Gastroesophageal sphincter (tissue), 4 donors: Measurements from ENCODE around the gene ZBTB20. TPM values are rescaled to one million over a fixed set of nuclear protein-coding genes. Genes with fewer than 3 reads are reported as not detected.
A peak's percentile ranks its signal among the peaks of the same experiment; 100 is the strongest.

Source experiments
- ATAC-seq: fragments of 150-250 bp; one replicate; pipeline ENCODE4 v1.9.1; 2016; ENCODE audit warnings: mild to moderate bottlenecking, moderate library complexity
- H3K27ac ChIP-seq, 4 donors: fragments of 200-600 bp; sonication (generic) in 3 of 4; 1 replicate in 3 of 4; 2 replicates in 1 of 4; pipeline ENCODE4 v1.5.1; 2016 to 2019
- H3K27me3 ChIP-seq: fragments of 200-600 bp; sonication (generic); one replicate; pipeline ENCODE4 v1.5.1; 2019
- H3K36me3 ChIP-seq, 2 donors: fragments of 200-600 bp; sonication (generic); one replicate each; pipeline ENCODE4 v1.5.1; 2019; ENCODE audit warnings: control low read depth in 1 of 2
- H3K4me1 ChIP-seq, 3 donors: fragments of 200-600 bp; sonication (generic); 1 replicate in 2 of 3; 2 replicates in 1 of 3; pipeline ENCODE4 v1.5.1; 2016 to 2019; ENCODE audit warnings: control low read depth in 2 of 3
- H3K4me3 ChIP-seq, 2 donors: fragments of 200-600 bp; sonication (generic); one replicate each; pipeline ENCODE4 v1.5.1; 2019; ENCODE audit warnings: mild to moderate bottlenecking in 1 of 2, moderate library complexity in 1 of 2
- H3K9me3 ChIP-seq, 3 donors: fragments of 200-600 bp; sonication (generic); one replicate each; pipeline ENCODE4 v1.5.1; 2017 to 2019; ENCODE audit warnings: control low read depth in 2 of 3
- CTCF ChIP-seq, 4 experiments: fragments of 200-600 bp in 2 of 4; fragments of 450-650 bp in 2 of 4; sonication (generic) in 1 of 4; IDR thresholded peaks; one replicate each; pipeline ENCODE4 v1.5.1; 2017 to 2019; ENCODE audit warnings: antibody characterized with exemption in 4 of 4, mild to moderate bottlenecking in 2 of 4, moderate library complexity in 2 of 4
- EP300 ChIP-seq: sonication (generic); formaldehyde crosslinking; IDR thresholded peaks from one replicate; pipeline ENCODE4 v1.6.1; 2017; ENCODE audit warnings: antibody characterized with exemption, mild to moderate bottlenecking
- POLR2A ChIP-seq, 2 donors: fragments of 450-650 bp; IDR thresholded peaks; one replicate each; pipeline ENCODE4 v1.6.1; 2017; ENCODE audit warnings: antibody characterized with exemption in 2 of 2, mild to moderate bottlenecking in 2 of 2, moderate library complexity in 1 of 2
- POLR2AphosphoS5 ChIP-seq: sonication (generic); formaldehyde crosslinking; IDR thresholded peaks from one replicate; pipeline ENCODE4 v1.6.1; 2017; ENCODE audit warnings: antibody characterized with exemption
- WGBS, 2 donors: methylation state at CpG; one replicate each; pipeline ENCODE4 v1.1.5; 2018; ENCODE audit warnings: low coverage in 1 of 2; 5-methylcytosine and 5-hydroxymethylcytosine counted together
- total RNA-seq, 4 donors: library from RNA; depleted of rRNA; stranded (reverse); fragments of >200 nt; gene quantifications; one replicate each; pipeline ENCODE4 v1.1.0, GENCODE V29; 2016

The ZBTB20 gene
- total RNA-seq, 4 donors from 2014 or later: 53.1 to 113 (median 98.4) TPM

GRCh38 chr3:114866430-114866829 lies 280.7 kb downstream of the ZBTB20 start:
- peaks cover 0 to 25% (median 0%) of the 10 kb centered on the region in 3 donors for H3K4me1 ChIP-seq
- no peaks in the 10 kb centered on the region for H3K36me3 ChIP-seq
- no peaks in the 10 kb centered on the region for H3K9me3 ChIP-seq
- H3K27ac ChIP-seq: no peak overlapping the region
- no peaks in the 10 kb centered on the region for H3K27me3 ChIP-seq
- H3K4me3 ChIP-seq: no peak overlapping the region
- TF ChIP-seq EP300 (no peak), POLR2A (IDR thresholded peaks at IDR 0.05) (no peak), POLR2AphosphoS5 (no peak), CTCF (IDR thresholded peaks at IDR 0.05) (no peak)
- no peak for ATAC-seq

GRCh38 chr3:114864970-114865369 lies 282.1 kb downstream of the ZBTB20 start:
- Histone ChIP-seq H3K4me1 (peaks cover 0 to 21% (median 0%) of the 10 kb centered on the region in 3 donors), H3K9me3 (no peaks in the 10 kb centered on the region), H3K27ac (no peak overlapping the region), H3K36me3 (no peaks in the 10 kb centered on the region), H3K4me3 (no peak overlapping the region), H3K27me3 (no peaks in the 10 kb centered on the region)
- no peak for ATAC-seq
- TF ChIP-seq POLR2AphosphoS5 (no peak), POLR2A (IDR thresholded peaks at IDR 0.05) (no peak), EP300 (no peak), CTCF (IDR thresholded peaks at IDR 0.05) (no peak)
- 93 to 96% methylated on average over 2 of the region's 2 CpGs for WGBS, 2 donors

- H3K27me3 ChIP-seq: no peaks in the 10 kb centered on the region
- peaks cover 0 to 21% (median 0%) of the 10 kb centered on the region in 3 donors for H3K4me1 ChIP-seq
- 7% methylated on average over 1 of the region's 1 CpG; no CpG with 5 or more reads in 1 of the 2 donors for WGBS, 2 donors
- H3K36me3 ChIP-seq: no peaks in the 10 kb centered on the region
- no peak for ATAC-seq
- no peaks in the 10 kb centered on the region for H3K9me3 ChIP-seq
- no peak for TF ChIP-seq EP300
- TF ChIP-seq POLR2AphosphoS5: no peak
- no peak for TF ChIP-seq POLR2A (IDR thresholded peaks at IDR 0.05)
- no peak for TF ChIP-seq CTCF (IDR thresholded peaks at IDR 0.05)
- peak overlapping the region; percentile 17 to 25 for H3K4me3 ChIP-seq
- peak overlapping the region in 2 of 4 donors; percentile 11 to 17 for H3K27ac ChIP-seq
Observed at GRCh38 chr3:114863848-114864247, 283.2 kb downstream of the ZBTB20 start.

DNA sequence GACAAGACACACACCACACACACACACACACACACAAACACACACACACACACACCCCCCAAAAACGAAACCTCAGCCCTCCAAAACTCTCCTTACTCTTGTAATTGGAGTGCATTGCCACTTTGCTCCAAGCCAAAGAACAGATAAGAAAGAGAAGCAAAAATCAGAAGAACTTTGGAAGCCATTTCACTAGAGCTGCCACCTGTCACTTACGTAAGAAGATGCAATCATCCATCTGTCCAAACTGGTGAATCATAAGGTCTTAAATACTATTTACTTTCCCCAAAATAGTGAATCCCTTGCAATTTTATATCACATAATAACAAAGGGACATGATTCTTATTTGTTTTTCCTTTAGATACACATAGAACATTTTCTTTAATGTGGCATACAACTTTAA lies 285.4 kb downstream of the ZBTB20 start:
- H3K4me3 ChIP-seq: no peak overlapping the region
- no peak overlapping the region for H3K27ac ChIP-seq
- H3K9me3 ChIP-seq: no peaks in the 10 kb centered on the region
- TF ChIP-seq POLR2A (IDR thresholded peaks at IDR 0.05): no peak
- no peak for TF ChIP-seq POLR2AphosphoS5
- TF ChIP-seq EP300: no peak
- TF ChIP-seq CTCF (IDR thresholded peaks at IDR 0.05): no peak
- 79 to 89% methylated on average over 2 of the region's 2 CpGs for WGBS, 2 donors
- no peak for ATAC-seq
- no peaks in the 10 kb centered on the region for H3K36me3 ChIP-seq
- H3K4me1 ChIP-seq: peaks cover 0 to 37% (median 0%) of the 10 kb centered on the region in 3 donors
- H3K27me3 ChIP-seq: no peaks in the 10 kb centered on the region

GRCh38 chr3:114860531-114860930 lies 286.6 kb downstream of the ZBTB20 start:
- TF ChIP-seq EP300: no peak
- TF ChIP-seq POLR2AphosphoS5: no peak
- TF ChIP-seq CTCF (IDR thresholded peaks at IDR 0.05): no peak
- TF ChIP-seq POLR2A (IDR thresholded peaks at IDR 0.05): no peak
- Histone ChIP-seq H3K27me3 (no peaks in the 10 kb centered on the region), H3K27ac (no peak overlapping the region), H3K4me1 (peaks cover 0 to 48% (median 0%) of the 10 kb centered on the region in 3 donors), H3K9me3 (no peaks in the 10 kb centered on the region), H3K36me3 (no peaks in the 10 kb centered on the region), H3K4me3 (no peak overlapping the region)
- 80 to 98% methylated on average over 2 of the region's 2 CpGs for whole genome bisulfite sequencing, 2 donors
- ATAC-seq: no peak
